GM12864 (cell line): ENCODE results near the gene SPEG.

Experiments used
- DNase-seq: peaks from one replicate; pipeline ENCODE4 v3.0.0-alpha.2; 2011; ENCODE audit warnings: low read depth
- H3K4me3 ChIP-seq: 2 replicates; pipeline ENCODE4 v1.5.1; 2011; ENCODE audit warnings: mild to moderate bottlenecking, low read depth, low read length, control low read depth
- CTCF ChIP-seq: IDR thresholded peaks from 2 replicates; pipeline ENCODE4 v1.5.1; 2011; ENCODE audit warnings: low read depth, mild to moderate bottlenecking, moderate library complexity, low read length, control low read depth, inconsistent platforms; ENCODE audit errors: missing control alignments

SPEG gene

GRCh38 chr2:219507581-219508443, 73.2 kb downstream of the SPEG start:
- TF ChIP-seq CTCF: no peak
- DNase-seq: no peak
- H3K4me3 ChIP-seq: no peak overlapping the region

GRCh38 chr2:219508444-219508734, 73.7 kb downstream of the SPEG start:
- no peak for TF ChIP-seq CTCF
- no peak for DNase-seq
- no peak overlapping the region for H3K4me3 ChIP-seq

GRCh38 chr2:219508971-219509779, 74.5 kb downstream of the SPEG start:
- H3K4me3 ChIP-seq: no peak overlapping the region
- TF ChIP-seq CTCF: no peak
- DNase-seq: no peak

GRCh38 chr2:219509780-219510511, 75.3 kb downstream of the SPEG start:
- no peak for DNase-seq
- no peak overlapping the region for H3K4me3 ChIP-seq
- peak; percentile 79 for TF ChIP-seq CTCF

- H3K4me3 ChIP-seq: no peak overlapping the region
- DNase-seq: no peak
- no peak for TF ChIP-seq CTCF
Observed at GRCh38 chr2:219510512-219511135, 76.0 kb downstream of the SPEG start.

GRCh38 chr2:219511547-219512325, 77.1 kb downstream of the SPEG start:
- no peak for TF ChIP-seq CTCF
- DNase-seq: no peak
- H3K4me3 ChIP-seq: no peak overlapping the region
